ENCODE results near the gene MYBPC1.

- no peak for TF ChIP-seq POLR2A (IDR thresholded peaks at IDR 0.05; ENCODE audit: extremely low read depth, insufficient read length)
- TF ChIP-seq CTCF (IDR thresholded peaks at IDR 0.05; ENCODE audit: low read depth, low read length), result no peak
- no peak for TF ChIP-seq MAX (IDR thresholded peaks at IDR 0.05; ENCODE audit: low read depth, low read length)
Measured at GRCh38 chr12:101604132-101604531, 9.4 kb downstream of the MYBPC1 start.
